ENCODE results near the gene UCK1. TPM values are rescaled to one million over a fixed set of nuclear protein-coding genes. Genes with fewer than 3 reads are reported as not detected.

UCK1 gene
- total and polyA plus RNA-seq, 9 donors = 19.6 to 28.2 (median 25.4) TPM

DNA sequence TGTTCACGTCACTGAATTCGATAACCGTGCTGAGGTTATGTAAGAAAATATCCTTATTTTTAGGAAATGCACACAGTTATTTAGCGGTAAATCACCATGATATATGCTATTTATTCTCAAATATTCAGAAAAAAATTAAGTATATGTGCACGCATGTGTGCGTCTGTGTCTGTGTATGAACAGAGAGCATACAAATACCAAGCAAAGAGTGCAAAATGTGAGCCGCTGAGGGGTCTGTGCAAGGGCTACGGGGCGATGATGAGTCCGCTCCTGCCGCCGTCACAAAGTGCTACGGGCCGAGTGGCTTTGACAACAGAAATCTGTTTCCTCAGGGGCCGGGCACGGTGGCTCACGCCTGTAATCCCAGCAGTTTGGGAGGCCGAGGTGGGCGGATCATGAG lies 6.9 kb upstream of the UCK1 start:
- Histone ChIP-seq H3K27me3 (ENCODE audit: control insufficient read depth, insufficient read depth, low read length) (peaks cover 6% of the 10 kb centered on the region), H3K4me3 (ENCODE audit: low read length) (no peak overlapping the region), H3K4me1 (ENCODE audit: control insufficient read depth, insufficient read depth, low read length) (no peaks in the 10 kb centered on the region), H3K9me3 (replicated peaks; ENCODE audit: control insufficient read depth, low read depth, low read length) (peaks cover 4% of the 10 kb centered on the region), H3K36me3 (ENCODE audit: control insufficient read depth, insufficient read depth, low read length) (no peaks in the 10 kb centered on the region), H3K27ac (ENCODE audit: low read length) (no peak overlapping the region)
- no peak for DNase-seq
- 94% methylated on average over 13 of the region's 19 CpGs for WGBS (ENCODE audit: insufficient coverage)

DNA sequence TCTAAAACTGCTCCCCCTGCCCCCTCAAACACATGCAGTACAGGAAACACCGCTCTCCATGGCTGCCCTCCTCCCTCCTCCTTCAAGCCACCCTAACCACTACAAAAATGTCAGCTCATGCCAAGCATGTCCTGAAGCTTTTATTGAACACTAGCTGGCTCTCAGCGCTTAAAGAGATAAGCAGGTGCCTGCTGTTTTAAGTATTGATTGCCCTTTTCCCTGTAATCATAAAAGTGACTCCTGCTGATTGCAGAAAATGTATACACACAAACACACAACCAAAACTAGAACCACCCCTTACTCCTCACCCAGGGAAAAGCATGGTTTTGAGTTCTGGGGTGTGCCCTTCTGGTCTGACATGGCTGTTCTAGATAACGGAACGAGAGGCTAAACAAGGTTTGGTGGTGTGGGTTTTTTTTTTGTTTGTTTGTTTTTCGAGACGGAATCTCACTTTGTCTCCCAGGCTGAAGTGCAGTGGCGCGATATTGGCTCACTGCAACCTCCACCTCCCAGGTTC lies 3.7 kb upstream of the UCK1 start:
- WGBS (ENCODE audit: insufficient coverage) = 25% methylated on average over 1 of the region's 8 CpGs
- Histone ChIP-seq H3K27me3 (ENCODE audit: control insufficient read depth, insufficient read depth, low read length) (peaks cover 4% of the 10 kb centered on the region), H3K4me1 (ENCODE audit: control insufficient read depth, insufficient read depth, low read length) (peaks cover 11% of the 10 kb centered on the region), H3K27ac (ENCODE audit: low read length) (no peak overlapping the region), H3K36me3 (ENCODE audit: control insufficient read depth, insufficient read depth, low read length) (peaks cover 5% of the 10 kb centered on the region), H3K4me3 (ENCODE audit: low read length) (no peak overlapping the region), H3K9me3 (replicated peaks; ENCODE audit: control insufficient read depth, low read depth, low read length) (no peaks in the 10 kb centered on the region)
- DNase-seq = no peak

DNA sequence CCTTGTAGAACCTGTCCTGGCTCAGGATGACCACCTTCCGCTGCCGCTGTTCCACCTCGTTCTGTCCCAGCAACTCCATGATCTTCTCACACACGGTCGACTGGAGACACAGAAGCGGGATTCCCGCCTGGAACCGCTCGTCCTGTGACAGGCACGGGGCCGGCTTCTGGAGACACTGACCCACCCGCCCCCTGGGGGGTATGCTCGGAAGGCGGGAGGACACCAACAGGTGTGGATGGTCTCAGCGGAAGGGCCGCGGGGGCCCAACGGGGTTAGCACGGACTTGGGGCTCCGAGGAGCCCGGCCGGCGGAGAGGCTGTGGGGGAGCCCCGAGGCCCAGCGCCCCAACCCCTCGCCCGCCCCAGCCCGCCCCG lies 530 bp downstream of the UCK1 start:
- peaks cover 16% of the 10 kb centered on the region for H3K4me1 ChIP-seq (ENCODE audit: control insufficient read depth, insufficient read depth, low read length)
- peak overlapping the region; percentile 67 for H3K4me3 ChIP-seq (ENCODE audit: low read length)
- no peaks in the 10 kb centered on the region for H3K27me3 ChIP-seq (ENCODE audit: control insufficient read depth, insufficient read depth, low read length)
- H3K36me3 ChIP-seq (ENCODE audit: control insufficient read depth, insufficient read depth, low read length) = peaks cover 41% of the 10 kb centered on the region
- H3K9me3 ChIP-seq (replicated peaks; ENCODE audit: control insufficient read depth, low read depth, low read length) = no peaks in the 10 kb centered on the region
- peak; percentile 40 for DNase-seq
- no peak overlapping the region for H3K27ac ChIP-seq (ENCODE audit: low read length)
- WGBS (ENCODE audit: insufficient coverage) = 2% methylated on average over 18 of the region's 29 CpGs

DNA sequence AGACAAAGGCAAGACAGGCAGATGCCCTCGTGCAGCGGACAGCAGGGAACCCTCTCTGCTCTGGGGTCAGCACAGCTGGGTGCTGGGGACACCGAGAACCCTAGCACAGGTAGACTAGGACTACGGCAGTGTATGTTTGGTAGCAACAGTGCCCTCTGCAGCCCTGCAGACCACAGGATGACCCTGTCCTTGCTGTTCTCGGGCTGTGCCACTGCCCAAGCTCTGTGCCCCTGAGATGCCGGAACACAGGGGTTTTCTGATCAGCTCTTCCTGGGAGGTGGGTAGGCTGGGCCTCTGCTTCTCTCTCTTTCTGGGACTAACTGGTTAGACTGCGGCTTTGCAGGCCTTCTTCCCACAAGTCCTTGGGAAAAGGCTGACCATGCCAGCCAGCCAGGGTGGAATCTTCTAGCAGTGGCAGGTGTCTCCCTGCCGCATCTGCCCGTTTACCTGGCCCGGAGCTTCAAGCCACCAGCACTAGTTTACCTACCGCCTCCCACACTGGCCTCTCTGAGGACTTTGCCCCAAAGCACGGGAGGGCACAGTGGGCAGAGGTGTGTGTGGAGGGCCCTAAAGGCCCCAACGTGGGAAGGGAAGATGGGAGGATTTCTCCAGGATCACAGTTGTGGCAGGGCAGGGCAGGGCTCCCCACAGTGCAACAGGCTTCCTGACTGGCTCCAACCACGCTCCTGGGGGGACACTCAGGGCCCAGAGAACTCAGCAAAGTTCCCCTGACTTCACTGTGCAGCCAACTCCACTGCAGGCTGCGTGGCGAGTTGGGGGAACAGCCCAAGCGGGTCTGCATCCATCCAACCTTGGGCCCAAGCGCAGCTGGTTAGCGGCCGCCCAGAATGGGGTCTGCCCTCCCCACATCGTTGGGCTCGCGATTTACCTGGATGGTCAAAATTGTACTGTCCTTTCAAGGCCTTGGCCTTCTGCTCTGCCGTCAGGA lies 1.2 kb downstream of the UCK1 start:
- no peak for DNase-seq
- Histone ChIP-seq H3K36me3 (ENCODE audit: control insufficient read depth, insufficient read depth, low read length) (peaks cover 46% of the 10 kb centered on the region), H3K4me3 (ENCODE audit: low read length) (peak overlapping the region; percentile 67), H3K9me3 (replicated peaks; ENCODE audit: control insufficient read depth, low read depth, low read length) (no peaks in the 10 kb centered on the region), H3K27ac (ENCODE audit: low read length) (no peak overlapping the region), H3K4me1 (ENCODE audit: control insufficient read depth, insufficient read depth, low read length) (peaks cover 16% of the 10 kb centered on the region), H3K27me3 (ENCODE audit: control insufficient read depth, insufficient read depth, low read length) (no peaks in the 10 kb centered on the region)
- 50% methylated on average over 20 of the region's 24 CpGs for WGBS (ENCODE audit: insufficient coverage)

DNA sequence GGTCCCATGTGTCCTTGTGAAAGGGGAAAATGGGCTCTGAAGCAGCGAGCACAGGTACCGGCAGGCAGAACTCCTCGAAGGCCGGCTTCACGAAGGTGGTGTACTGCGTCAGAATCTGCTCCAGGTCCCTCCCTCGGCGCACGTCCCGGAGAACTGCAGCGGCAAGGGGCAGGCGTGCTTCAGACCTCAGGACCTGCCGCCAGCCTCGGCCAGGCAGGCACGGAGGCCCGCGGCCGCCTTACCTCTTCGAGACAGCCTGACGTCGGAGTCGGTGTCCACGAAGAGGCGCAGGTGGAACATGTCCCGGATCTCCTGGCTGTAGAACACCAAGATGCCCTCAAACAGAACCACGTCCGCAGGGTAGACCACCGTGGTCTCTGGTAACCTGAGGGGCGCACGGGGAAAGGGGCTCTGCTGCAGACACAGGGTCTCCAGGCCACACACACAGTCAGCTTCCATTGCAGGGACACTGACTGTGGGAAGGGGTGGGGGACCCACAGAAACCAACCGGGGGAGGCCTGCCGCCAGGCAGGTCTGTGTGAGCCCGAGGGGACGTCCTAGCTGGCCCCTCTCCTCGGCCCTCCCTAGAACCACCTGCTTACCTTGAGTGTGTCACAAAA lies 2.1 kb downstream of the UCK1 start:
- peaks cover 16% of the 10 kb centered on the region for H3K4me1 ChIP-seq (ENCODE audit: control insufficient read depth, insufficient read depth, low read length)
- DNase-seq = no peak
- no peak overlapping the region for H3K27ac ChIP-seq (ENCODE audit: low read length)
- no peaks in the 10 kb centered on the region for H3K27me3 ChIP-seq (ENCODE audit: control insufficient read depth, insufficient read depth, low read length)
- H3K36me3 ChIP-seq (ENCODE audit: control insufficient read depth, insufficient read depth, low read length) = peaks cover 54% of the 10 kb centered on the region
- no peak overlapping the region for H3K4me3 ChIP-seq (ENCODE audit: low read length)
- no peaks in the 10 kb centered on the region for H3K9me3 ChIP-seq (replicated peaks; ENCODE audit: control insufficient read depth, low read depth, low read length)
- 95% methylated on average over 32 of the region's 35 CpGs for WGBS (ENCODE audit: insufficient coverage)

DNA sequence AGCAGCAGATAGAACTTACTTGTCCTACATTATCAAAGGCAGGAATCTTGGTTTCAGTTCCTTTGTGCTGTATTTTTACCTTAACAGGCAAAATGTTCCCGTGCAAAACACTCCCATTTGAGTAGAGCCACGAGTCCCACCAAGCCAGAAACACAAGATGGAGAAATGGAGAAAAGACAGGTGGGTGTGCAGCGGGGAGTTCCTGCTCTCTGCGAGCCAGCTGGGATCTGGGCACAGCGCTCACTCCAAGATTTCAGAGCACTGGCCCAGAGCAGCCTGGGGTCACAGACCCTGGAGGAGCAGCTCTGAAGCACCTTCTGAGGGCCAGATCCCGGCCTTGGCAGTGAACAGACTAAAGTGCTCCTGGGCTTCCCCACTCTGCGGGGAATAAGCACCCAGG lies 2.9 kb downstream of the UCK1 start:
- H3K4me1 ChIP-seq (ENCODE audit: control insufficient read depth, insufficient read depth, low read length) = peaks cover 16% of the 10 kb centered on the region
- 83% methylated on average over 5 of the region's 7 CpGs for WGBS (ENCODE audit: insufficient coverage)
- H3K9me3 ChIP-seq (replicated peaks; ENCODE audit: control insufficient read depth, low read depth, low read length) = no peaks in the 10 kb centered on the region
- no peak for DNase-seq
- H3K36me3 ChIP-seq (ENCODE audit: control insufficient read depth, insufficient read depth, low read length) = peaks cover 62% of the 10 kb centered on the region
- H3K27ac ChIP-seq (ENCODE audit: low read length) = no peak overlapping the region
- H3K27me3 ChIP-seq (ENCODE audit: control insufficient read depth, insufficient read depth, low read length) = no peaks in the 10 kb centered on the region
- H3K4me3 ChIP-seq (ENCODE audit: low read length) = no peak overlapping the region

DNA sequence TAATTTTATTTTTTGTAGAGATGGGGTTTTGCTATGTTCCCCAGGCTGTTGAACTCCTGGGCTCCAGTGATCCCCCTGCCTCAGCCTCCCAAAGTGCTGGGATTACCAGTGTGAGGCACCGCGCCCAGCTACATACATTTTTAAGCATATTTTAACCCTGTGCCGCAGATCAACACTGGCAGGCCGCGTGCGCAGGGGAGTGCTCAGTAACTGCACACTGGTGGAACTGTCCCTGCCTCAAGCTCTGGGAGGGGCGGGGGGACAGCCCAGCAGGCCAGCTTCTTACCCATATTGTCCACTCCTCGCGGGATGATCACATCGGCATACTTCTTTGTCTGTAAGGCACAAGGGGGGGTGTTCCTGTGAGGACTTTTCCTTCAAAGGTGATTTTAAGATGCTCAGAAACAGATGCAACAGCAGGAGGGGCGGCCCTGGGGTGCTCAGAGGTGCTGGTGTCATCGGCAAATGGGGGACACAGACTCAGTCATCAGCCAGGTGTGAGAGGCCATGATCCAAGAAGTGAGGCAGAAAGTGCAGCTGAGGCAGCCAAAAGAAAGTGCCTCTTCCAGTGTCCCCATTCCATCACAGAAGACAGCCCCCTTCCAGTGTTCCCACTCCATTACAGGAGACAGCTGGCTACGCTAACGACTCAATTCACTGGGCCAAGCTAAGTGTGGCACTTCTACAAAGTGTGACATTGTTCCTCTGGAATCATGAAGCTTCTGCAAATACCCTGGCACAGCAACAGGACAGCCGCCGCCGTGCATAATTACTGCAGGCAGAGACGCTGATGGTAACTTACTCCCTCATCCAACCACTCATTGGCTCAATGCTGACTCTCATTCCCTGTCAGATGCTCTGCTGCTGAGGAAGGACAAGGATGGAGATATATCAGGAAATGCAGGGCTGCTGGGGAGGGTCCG lies 5.2 kb downstream of the UCK1 start:
- DNase-seq = peak; percentile 57
- peaks cover 85% of the 10 kb centered on the region for H3K36me3 ChIP-seq (ENCODE audit: control insufficient read depth, insufficient read depth, low read length)

DNA sequence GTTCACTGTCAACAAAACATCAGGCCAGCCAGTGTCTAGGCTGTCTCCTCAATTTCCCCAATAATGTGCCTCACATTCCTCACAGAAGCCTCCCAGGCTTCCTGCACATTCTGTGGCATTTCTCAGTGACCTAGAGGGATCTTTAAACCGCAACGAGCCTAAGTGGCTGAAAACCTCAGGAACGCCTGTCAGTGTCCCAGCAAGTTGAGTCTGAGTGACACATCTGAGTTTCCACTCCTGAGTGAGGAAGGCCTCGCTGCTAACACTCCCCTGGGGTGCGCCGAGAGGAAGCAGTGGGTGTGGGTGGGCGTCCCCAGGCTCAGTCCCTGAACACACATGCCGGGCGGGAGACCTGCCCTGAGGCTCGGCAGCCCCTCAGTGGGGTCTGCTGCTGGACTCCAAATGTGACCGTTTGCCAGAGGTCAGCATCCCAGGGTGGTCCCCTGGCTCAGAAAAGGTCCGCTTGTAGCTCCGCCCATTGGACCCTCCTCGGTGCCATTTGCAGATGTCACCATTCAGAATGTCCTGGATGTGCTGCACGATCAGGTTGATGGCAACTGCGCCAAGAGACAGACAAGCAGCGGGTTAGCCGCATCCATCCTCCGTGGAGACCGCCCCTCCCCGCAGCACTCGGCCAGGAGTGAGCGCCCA lies 6.3 kb downstream of the UCK1 start:
- H3K36me3 ChIP-seq (ENCODE audit: control insufficient read depth, insufficient read depth, low read length) = peaks cover 90% of the 10 kb centered on the region
- no peak overlapping the region for H3K27ac ChIP-seq (ENCODE audit: low read length)
- DNase-seq = no peak
- no peaks in the 10 kb centered on the region for H3K27me3 ChIP-seq (ENCODE audit: control insufficient read depth, insufficient read depth, low read length)
- H3K4me3 ChIP-seq (ENCODE audit: low read length) = no peak overlapping the region
- peaks cover 5% of the 10 kb centered on the region for H3K4me1 ChIP-seq (ENCODE audit: control insufficient read depth, insufficient read depth, low read length)
- whole genome bisulfite sequencing (ENCODE audit: insufficient coverage) = 78% methylated on average over 20 of the region's 23 CpGs
- H3K9me3 ChIP-seq (replicated peaks; ENCODE audit: control insufficient read depth, low read depth, low read length) = no peaks in the 10 kb centered on the region

More for the DNA sequence above, 5.2 kb downstream of the UCK1 start:
- H3K4me3 ChIP-seq (ENCODE audit: low read length) = no peak overlapping the region
- no peaks in the 10 kb centered on the region for H3K27me3 ChIP-seq (ENCODE audit: control insufficient read depth, insufficient read depth, low read length)
- peaks cover 13% of the 10 kb centered on the region for H3K4me1 ChIP-seq (ENCODE audit: control insufficient read depth, insufficient read depth, low read length)
- no peak overlapping the region for H3K27ac ChIP-seq (ENCODE audit: low read length)
- 91% methylated on average over 11 of the region's 19 CpGs for WGBS (ENCODE audit: insufficient coverage)
- H3K9me3 ChIP-seq (replicated peaks; ENCODE audit: control insufficient read depth, low read depth, low read length) = no peaks in the 10 kb centered on the region
